ENCODE results near the gene LIN7A.

LIN7A gene

DNA sequence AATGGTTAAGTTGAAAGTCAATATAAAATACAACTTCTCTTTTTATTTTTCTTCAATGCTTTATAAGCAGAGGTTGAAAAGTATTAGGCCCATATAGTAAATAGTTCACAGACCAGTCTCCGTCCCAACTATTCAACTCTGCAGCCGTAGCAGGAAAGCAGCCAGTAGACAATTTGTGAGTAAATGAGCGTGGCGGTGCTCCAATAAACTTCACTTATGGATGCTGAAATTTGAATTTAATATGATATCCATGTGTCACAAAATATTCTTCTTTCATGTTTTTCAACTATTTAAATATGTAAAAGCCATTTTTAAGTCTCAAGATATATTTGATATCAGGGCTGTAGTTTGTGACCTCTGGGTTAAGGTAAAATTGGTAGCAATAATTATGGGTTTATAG is 17.7 kb downstream of the LIN7A start:
- Histone ChIP-seq H3K36me3 (ENCODE audit: insufficient read depth, low read length) (no peaks in the 10 kb centered on the region), H3K4me1 (ENCODE audit: insufficient read depth, low read length, severe bottlenecking) (no peaks in the 10 kb centered on the region), H3K79me2 (ENCODE audit: insufficient read depth, low read length) (no peaks in the 10 kb centered on the region), H3K9me3 (ENCODE audit: low read length) (no peaks in the 10 kb centered on the region), H2AFZ (ENCODE audit: low read length) (no peak overlapping the region), H3K4me3 (ENCODE audit: low read depth, low read length, poor library complexity, severe bottlenecking) (no peak overlapping the region), H3K27me3 (ENCODE audit: insufficient read depth, low read length) (no peaks in the 10 kb centered on the region), H4K20me1 (ENCODE audit: insufficient read depth, low read length) (no peaks in the 10 kb centered on the region), H3F3A (ENCODE audit: insufficient read depth, low read length) (no peaks in the 10 kb centered on the region), H3K9ac (ENCODE audit: low read length) (no peak overlapping the region), H3K27ac (ENCODE audit: low read depth, low read length, poor library complexity, severe bottlenecking) (no peak overlapping the region), H3K9me2 (ENCODE audit: low read depth, low read length) (no peaks in the 10 kb centered on the region), H3K4me2 (ENCODE audit: low read length) (no peak overlapping the region)
- TF ChIP-seq EZH2 (IDR thresholded peaks at IDR 0.05; ENCODE audit: borderline replicate concordance, low read length) = no peak
- TF ChIP-seq, protein P1, sequence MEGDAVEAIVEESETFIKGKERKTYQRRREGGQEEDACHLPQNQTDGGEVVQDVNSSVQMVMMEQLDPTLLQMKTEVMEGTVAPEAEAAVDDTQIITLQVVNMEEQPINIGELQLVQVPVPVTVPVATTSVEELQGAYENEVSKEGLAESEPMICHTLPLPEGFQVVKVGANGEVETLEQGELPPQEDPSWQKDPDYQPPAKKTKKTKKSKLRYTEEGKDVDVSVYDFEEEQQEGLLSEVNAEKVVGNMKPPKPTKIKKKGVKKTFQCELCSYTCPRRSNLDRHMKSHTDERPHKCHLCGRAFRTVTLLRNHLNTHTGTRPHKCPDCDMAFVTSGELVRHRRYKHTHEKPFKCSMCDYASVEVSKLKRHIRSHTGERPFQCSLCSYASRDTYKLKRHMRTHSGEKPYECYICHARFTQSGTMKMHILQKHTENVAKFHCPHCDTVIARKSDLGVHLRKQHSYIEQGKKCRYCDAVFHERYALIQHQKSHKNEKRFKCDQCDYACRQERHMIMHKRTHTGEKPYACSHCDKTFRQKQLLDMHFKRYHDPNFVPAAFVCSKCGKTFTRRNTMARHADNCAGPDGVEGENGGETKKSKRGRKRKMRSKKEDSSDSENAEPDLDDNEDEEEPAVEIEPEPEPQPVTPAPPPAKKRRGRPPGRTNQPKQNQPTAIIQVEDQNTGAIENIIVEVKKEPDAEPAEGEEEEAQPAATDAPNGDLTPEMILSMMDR (IDR thresholded peaks at IDR 0.05; ENCODE audit: low read length) = no peak

DNA sequence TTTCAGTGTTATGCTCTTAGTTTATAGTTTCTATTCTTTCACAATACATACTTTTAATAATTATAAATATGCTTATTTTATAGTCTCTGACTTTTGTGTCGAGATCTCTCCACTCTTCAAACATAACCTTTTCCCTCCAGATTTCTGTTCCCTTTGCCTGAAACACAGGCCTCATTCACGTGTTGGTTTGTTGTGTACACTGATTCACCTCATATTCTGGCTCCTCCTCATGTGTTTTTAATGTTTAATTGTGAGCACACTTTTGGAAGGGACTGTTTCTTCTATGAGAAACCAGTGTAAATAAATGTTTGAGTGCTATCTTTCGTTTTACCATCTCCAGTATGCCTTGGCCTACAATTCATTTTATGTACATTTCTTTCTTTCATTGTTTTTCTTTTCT is 20.1 kb downstream of the LIN7A start:
- Histone ChIP-seq H3K79me2 (ENCODE audit: insufficient read depth, low read length) (no peaks in the 10 kb centered on the region), H3K4me3 (ENCODE audit: low read depth, low read length, poor library complexity, severe bottlenecking) (no peak overlapping the region), H3F3A (ENCODE audit: insufficient read depth, low read length) (no peaks in the 10 kb centered on the region), H3K9ac (ENCODE audit: low read length) (no peak overlapping the region), H3K9me2 (ENCODE audit: low read depth, low read length) (no peaks in the 10 kb centered on the region), H3K27me3 (ENCODE audit: insufficient read depth, low read length) (no peaks in the 10 kb centered on the region), H3K9me3 (ENCODE audit: low read length) (no peaks in the 10 kb centered on the region), H3K27ac (ENCODE audit: low read depth, low read length, poor library complexity, severe bottlenecking) (no peak overlapping the region), H3K4me1 (ENCODE audit: insufficient read depth, low read length, severe bottlenecking) (no peaks in the 10 kb centered on the region), H2AFZ (ENCODE audit: low read length) (no peak overlapping the region), H3K36me3 (ENCODE audit: insufficient read depth, low read length) (no peaks in the 10 kb centered on the region), H3K4me2 (ENCODE audit: low read length) (no peak overlapping the region), H4K20me1 (ENCODE audit: insufficient read depth, low read length) (no peaks in the 10 kb centered on the region)
- TF ChIP-seq, protein P1 (IDR thresholded peaks at IDR 0.05; ENCODE audit: low read length) = no peak
- TF ChIP-seq EZH2 (IDR thresholded peaks at IDR 0.05; ENCODE audit: borderline replicate concordance, low read length) = no peak

DNA sequence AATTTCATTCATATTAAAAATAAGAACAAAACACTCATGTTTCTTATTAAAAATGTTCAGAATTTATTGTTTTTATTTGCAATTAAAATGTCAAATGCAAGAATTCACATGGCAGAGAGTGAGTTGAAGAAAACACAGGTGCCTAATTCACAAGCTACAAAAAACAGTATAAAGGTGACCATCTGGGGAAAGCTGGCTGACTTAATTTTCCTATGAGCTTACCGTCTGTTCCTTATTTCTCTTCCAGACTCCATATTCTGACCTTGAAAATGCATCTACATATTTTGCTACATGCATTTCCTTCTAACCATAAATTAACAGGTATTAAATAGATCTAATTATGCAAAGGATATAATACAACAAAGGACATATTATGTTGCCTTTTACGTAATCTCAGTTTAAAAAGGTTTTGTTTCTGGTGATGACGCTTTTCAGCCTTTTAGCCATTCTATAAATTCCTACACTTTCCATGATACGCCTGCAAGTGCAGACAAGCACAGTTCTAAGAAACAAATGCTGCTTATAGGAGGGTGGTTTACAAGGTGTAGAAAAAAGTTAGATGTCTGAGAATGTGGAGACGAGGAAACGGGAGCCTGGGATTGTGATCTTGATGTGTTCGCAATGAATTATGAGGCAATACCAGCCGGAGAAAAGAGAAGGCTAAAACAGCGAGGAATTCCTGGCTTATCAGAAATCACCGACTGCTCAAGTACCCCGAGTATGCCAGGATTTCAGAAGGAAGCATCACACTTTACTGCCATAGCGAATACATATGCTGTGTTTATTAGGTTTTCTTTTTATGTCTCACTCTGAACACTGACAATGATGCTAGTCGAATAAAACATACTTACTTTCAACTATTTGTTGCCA is 24.6 kb downstream of the LIN7A start:
- Histone ChIP-seq H3K27me3 (ENCODE audit: insufficient read depth, low read length) (no peaks in the 10 kb centered on the region), H3K9me2 (ENCODE audit: low read depth, low read length) (no peaks in the 10 kb centered on the region), H3K9me3 (ENCODE audit: low read length) (no peaks in the 10 kb centered on the region), H3F3A (ENCODE audit: insufficient read depth, low read length) (no peaks in the 10 kb centered on the region), H4K20me1 (ENCODE audit: insufficient read depth, low read length) (no peaks in the 10 kb centered on the region), H2AFZ (ENCODE audit: low read length) (no peak overlapping the region), H3K4me3 (ENCODE audit: low read depth, low read length, poor library complexity, severe bottlenecking) (no peak overlapping the region), H3K79me2 (ENCODE audit: insufficient read depth, low read length) (no peaks in the 10 kb centered on the region), H3K27ac (ENCODE audit: low read depth, low read length, poor library complexity, severe bottlenecking) (no peak overlapping the region), H3K36me3 (ENCODE audit: insufficient read depth, low read length) (no peaks in the 10 kb centered on the region), H3K4me2 (ENCODE audit: low read length) (no peak overlapping the region), H3K9ac (ENCODE audit: low read length) (no peak overlapping the region), H3K4me1 (ENCODE audit: insufficient read depth, low read length, severe bottlenecking) (no peaks in the 10 kb centered on the region)
- no peak for TF ChIP-seq EZH2 (IDR thresholded peaks at IDR 0.05; ENCODE audit: borderline replicate concordance, low read length)
- TF ChIP-seq, protein P1 (IDR thresholded peaks at IDR 0.05; ENCODE audit: low read length) = no peak

All from OCI-LY1 (cell line).